ENCODE results near the gene LRMDA. TPM values are rescaled to one million over a fixed set of nuclear protein-coding genes. Genes with fewer than 3 reads are reported as not detected.

The LRMDA gene
- total RNA-seq, 1 experiment from 2014 or later: not detected

DNA sequence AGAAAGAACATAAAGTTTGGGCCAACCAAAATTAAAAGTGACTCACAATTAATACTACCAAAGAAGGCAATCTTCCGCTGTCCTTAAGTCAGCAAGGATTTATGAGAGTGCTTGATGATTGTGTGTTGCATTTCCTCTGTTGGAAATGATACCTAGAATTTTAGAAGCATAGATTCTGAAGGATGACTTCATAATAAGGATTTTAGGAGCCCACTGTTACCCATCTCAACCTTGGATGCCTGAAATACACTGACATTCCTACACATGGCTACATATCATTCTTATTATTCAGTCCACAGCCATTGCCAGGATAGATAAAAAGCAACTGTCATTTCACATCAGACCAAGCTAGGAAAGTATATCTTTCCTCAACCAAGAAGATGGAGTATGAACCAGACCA lies 823.8 kb downstream of the LRMDA start:
- DNase-seq (ENCODE audit: low read depth): no peak

DNA sequence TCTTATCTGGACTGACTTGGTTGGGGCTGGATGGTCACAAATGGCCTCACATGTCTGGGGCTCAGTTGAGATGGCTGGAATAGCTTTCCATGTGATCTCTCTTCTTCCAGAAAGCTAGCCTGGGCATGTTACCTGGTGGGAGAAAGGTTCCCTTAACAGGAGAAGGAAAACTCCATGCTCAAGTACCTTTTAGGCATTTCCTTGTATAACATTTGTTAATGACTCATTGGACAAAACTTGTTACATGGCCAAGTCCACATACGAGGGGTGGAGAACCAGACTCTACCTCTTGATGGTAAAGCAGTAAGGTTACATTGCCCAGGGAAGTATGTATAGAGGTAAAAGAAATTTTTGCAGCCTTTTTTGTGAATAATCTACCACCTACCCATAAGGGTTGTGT lies 826.4 kb downstream of the LRMDA start:
- DNase-seq (ENCODE audit: low read depth): no peak

DNA sequence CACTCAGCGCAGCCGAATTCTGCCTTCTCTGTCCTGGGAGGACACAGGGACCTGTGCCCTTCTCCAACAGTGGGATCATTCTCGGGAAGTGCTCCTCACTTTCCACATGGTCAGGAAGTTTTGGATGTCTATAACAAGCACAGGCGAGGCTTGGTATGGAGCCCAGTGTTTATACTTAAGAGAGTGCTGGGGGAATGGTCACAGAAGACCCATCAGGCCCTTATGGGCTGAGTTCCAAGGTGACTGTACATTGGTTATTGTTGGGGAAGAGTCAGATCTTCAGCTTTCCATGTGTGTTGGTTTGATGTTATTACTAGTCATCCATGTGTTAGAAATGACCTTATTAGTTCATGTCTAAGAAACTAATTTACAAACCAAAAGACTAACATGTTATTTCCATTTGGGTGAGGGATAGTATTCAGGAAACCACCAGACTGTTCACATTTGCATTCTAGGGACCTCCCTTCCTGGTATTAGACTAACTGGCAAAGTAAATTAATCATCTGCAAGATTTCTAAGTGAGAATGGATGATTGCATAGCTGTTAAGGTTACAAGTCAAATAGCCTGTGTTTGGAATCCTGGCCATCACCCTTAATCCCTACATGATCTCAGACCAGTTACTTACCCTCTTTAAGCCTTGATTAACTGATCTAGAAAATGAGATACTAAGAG lies 834.2 kb downstream of the LRMDA start:
- DNase-seq (ENCODE audit: low read depth): no peak

DNA sequence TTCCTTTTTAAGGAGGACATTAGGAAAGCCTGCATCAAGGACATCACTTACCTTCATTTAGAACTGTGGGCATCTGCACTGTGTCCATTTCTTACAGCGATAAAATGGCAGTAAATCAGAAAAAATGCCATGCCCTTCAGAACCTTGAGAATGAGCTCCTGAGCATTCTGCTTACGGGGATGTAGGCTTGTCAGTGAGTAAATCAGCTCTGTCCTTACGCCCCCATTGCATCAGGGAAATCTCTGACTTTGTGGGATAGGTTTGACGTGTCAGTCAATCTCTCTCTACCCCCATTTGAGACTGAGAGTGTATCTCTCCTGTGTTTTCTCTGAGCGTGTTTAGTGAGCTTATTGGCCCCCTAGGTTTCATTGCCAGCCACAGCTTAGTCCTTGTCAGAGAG lies 837.1 kb downstream of the LRMDA start:
- DNase-seq (ENCODE audit: low read depth): no peak

DNA sequence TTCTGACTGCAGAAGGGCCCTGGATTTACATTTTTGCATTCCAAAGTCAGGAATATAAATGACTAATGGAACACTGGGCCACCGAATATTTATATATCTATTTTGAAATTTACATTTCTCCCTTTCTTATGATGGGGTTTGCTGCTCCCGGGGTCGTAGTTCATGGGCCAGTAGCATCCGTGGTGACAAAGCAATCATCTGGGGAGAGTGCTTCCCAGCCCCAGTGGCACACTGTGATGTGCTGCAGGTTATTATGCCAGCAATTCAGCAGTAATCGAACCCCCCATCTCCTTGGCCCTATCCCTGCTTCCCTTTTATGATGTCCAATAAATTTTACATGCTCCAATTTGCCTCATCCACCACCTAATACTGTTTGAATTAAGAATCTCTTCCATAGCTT lies 837.5 kb downstream of the LRMDA start:
- DNase-seq (ENCODE audit: low read depth): no peak

DNA sequence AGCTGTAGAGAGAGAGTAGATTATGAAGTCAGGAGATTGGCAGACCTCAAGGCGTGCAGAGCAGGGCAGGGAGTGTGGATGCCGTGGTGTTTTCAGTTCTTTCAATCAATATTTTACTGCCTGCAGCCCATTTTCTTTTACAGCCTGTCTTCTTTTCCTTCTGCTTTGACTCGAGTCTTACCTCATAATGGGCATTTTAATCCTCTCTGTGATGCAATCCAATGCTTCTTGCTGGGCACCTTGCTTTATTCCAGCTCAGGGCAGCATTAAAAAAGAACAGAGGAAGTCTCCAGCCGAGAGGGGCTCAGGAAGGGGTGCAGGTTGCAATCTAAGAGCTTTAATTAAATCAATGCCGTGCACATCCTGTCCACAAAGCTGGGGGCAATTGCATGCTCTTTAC lies 839.0 kb downstream of the LRMDA start:
- DNase-seq (ENCODE audit: low read depth): no peak

DNA sequence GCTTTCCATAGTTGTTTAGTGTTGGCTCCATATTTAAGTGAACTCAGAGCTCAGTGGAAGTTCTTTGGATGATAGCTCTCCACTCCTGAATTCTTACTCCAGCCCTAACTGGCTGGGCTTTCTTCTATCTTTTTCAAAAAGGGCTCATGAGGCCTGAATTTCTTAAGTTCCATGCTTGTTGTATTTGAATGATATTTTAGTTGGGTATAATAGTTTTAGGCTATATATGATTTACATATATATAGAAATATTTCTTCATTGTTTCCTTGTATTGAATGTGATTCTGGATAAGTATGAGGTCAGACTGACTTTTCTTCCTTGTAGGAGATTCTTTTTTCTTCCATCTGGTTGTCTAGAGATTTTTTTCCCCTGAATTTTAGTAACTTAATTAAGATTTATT lies 843.5 kb downstream of the LRMDA start:
- no peak for DNase-seq (ENCODE audit: low read depth)

DNA sequence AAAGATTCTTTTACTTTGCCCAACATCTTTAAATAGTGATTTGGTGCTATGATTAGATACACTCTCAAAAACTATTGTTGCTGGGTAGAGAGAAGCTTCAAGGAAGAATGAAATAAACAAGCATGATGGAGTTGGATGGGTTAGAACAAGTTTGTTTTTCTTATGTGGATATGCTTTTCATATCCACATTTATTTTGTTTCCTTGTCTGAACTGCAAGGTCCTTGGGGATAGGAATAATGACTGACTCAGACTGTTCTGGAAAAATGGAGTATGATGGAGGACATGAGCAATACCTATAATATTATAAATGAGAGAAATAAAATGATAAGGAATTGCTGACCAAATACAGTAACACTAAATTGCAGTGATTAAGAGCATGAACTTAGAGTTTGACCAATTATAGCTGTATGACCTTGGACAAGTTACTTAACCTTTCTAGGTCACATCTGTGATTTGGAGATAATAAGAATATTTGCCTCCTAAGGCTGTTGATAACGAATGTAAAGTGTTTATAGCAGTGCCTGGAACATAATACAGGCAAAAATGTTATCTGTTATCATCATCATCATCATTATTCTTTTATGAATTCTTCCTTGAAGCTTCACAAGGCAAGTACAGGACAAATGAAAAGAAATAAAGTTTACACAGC lies 847.5 kb downstream of the LRMDA start:
- no peak for DNase-seq (ENCODE audit: low read depth)

DNA sequence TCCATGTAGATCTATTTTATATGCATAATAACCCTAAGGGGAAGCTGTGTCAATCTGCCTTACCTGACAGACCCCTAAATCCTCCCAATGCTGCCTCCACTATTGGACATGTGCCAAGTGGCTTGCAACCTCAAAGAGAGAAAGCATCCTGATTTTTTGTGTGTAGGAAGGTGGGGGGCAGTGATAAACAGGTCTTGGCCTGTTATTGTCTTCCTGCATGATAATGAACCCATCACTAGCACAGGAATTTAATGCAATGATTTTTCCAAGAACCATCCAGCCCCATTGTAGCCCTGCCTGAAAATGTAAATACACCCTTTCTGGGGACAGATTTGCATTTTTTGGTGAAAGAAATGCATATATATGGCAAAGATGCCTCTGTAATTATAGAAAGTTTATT lies 850.2 kb downstream of the LRMDA start:
- no peak for DNase-seq (ENCODE audit: low read depth)

DNA sequence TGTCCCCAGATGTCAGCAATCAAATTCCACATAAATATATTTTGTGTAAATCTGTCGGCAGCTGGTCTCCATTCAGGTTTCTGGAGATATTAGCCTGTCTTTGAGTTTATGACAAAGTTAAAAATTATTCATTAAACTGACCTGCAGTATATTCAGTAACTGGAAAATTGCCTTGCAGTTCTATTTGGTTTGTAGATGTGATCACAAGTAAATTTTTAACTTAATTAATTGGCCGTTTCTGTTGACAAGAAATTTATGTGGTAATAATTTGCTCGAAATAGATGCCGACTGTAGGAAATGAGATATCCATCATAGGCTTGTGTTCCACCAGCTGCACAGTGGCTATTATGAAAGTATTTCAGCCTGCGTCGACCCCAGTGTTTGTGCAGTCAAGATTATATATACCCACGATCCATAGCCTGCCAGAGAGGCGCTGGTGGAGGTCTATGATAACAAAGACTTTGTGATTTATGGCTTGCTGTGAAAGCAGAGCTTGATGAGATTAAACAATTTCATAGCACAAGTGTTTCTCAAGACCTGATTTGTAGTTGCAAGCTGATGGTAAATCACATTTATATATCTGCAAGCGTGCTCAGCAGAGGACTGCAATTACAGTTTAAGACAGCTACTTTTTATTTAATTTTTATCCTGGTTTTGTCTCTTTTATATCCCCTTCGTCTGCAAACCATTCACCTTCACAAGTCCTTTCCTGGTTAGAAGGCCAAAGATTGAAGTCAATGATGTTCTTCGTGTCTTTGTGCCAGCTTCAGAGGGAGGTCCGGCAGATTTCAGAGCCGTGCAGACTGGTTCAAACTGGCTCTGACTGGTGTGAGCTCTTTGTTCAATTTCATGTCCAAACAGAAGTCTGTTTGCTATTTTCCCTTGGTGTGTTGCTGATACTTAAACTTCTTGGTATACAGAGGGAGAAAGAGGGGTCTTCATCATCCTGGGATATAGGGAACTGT lies 850.9 kb downstream of the LRMDA start:
- DNase-seq (ENCODE audit: low read depth): no peak

DNA sequence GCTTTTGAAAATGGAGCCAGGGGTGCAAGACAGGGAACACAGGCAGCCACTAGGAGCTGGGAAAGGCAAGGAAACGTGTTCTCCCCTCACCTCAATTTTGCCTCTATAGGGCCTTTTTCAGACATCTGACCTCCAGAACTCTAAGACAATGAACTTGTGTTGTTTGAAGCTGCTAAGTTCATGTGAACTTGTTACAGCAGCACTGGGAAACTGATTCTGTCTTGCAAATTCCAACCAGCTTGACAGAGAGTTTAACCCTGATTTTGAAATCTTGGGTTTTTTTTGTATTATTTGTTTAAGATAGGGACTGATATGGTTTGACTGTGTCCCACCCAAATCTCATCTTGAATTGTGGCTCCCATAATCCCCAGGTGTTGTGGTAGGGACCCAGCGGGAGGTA lies 852.9 kb downstream of the LRMDA start:
- no peak for DNase-seq (ENCODE audit: low read depth)

DNA sequence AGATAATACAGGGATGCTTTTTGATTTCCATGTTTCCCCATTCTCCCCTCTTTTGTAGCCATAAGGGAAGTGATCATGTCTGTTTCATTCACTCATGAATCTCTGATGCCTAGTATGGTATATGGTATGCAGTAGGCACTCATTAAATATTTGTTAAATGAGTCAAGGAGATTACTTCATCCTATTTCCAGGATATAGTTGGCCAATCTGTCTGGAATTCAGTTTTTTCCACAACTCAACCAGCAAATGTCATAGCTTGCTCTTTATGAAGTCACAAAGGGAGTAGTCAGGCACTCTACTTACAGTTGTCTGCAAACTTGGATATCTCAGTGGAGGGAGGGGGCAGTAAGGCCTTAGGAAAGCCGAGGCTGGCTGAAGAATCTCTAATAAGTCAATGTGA lies 853.6 kb downstream of the LRMDA start:
- no peak for DNase-seq (ENCODE audit: low read depth)

DNA sequence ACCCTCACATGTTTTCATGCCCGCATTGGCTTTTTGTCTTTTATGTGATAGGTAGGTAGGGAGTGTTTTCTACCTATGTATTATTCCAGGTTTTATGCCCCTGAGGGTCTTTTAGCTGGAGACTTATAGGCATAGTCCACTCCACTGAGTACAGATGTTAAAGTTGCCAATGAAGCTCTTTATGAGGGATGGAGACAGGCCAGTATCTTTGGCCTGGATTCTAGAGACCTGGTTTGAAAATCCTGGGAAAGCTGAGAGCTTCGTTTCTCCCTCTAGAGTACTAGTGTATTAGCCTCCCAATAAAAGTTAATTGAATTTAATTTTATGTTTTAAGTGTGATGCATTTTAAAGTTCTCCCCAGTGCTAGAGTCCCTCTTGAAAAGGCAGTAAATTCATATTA lies 854.1 kb downstream of the LRMDA start:
- no peak for DNase-seq (ENCODE audit: low read depth)

DNA sequence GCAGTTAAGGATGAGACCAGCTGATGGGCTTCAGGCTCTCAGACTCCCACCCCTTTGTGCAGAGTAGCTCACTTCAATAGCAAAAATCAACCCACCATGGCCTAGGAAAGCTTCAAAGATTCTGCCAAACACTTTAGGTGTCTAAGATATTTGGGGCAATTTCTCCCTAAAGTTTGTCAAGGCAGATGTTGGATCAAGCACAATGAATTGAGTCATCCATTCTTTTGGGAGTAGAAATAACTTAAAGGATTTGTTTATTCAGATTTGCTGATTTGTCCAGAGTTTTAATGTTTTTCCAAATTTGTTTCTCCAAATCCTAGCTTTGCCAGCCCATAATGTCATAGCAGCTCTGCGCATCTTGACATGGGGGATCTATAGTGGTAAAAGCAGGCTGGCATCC lies 855.1 kb downstream of the LRMDA start:
- DNase-seq (ENCODE audit: low read depth): no peak

DNA sequence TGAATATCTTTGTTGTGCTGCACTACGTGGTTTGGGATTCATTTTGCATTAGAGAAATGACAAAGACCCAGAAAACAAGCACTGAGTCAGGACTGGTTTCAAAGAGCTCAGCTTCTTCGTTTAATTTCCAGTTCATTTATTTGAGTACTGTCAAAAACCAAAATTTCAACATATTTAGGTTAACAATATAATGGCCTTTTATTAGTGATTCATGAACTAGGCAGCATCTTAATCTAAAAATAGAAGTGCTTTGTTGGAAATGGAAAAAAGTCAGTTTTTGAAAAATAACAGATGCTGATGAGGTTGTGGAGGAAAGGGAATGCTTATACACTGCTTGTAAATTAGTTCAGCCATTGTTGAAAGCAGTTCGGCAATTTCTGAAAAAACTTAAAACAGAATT lies 856.4 kb downstream of the LRMDA start:
- DNase-seq (ENCODE audit: low read depth): no peak

DNA sequence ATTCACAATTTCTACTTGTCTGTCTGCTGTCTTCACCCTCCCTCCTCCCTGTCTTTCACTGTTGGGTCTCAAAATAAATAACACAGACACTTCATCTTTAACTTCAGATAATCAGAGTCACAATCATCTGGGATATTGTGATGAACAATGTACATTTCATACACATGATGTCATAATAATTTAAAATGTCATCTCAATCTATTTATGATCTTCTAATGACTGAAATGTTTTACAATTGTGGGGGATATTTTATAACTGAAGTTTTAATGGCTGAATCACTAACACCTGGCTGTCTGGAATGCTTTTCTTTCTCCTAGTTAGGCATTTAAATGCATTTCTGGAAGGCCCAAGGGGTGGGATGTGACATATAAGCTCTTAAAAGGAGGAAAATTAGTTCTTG lies 859.8 kb downstream of the LRMDA start:
- DNase-seq (ENCODE audit: low read depth): no peak

DNA sequence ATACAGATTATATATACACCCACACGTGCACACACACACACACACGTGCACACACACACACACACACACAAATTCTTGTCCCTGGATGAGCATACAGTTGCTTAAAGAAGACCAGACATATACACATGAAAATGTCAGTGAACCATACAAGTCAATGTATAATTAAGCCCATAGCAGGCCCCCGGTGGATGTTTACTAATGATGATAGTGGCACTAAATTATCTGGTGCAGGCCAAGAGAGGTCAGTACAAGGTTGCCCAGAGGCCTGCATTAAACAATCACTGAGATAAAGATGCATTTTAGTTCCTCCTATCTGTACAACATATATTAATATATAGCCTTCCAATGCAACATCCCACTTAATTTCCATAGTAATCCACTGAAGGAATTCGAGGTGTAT lies 860.5 kb downstream of the LRMDA start:
- no peak for DNase-seq (ENCODE audit: low read depth)

DNA sequence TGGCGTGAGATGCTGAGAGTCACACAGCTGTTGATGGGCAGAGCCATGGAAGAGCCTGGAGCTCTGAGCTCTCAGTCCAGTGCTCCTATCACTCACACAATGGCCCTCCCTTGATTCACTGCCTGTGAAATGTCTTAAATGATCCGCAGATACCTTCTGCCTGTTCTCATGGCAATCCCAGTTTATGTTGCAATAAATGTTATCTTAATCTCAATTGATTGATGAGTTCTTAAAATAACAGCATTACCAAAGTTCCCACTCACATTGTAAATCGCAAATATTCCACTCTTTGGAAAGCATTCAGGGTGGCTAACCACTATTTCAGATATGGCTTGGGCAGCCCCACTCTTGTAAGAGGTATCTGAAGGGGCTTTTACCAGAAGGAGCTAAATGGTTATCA lies 865.5 kb downstream of the LRMDA start:
- no peak for DNase-seq (ENCODE audit: low read depth)

DNA sequence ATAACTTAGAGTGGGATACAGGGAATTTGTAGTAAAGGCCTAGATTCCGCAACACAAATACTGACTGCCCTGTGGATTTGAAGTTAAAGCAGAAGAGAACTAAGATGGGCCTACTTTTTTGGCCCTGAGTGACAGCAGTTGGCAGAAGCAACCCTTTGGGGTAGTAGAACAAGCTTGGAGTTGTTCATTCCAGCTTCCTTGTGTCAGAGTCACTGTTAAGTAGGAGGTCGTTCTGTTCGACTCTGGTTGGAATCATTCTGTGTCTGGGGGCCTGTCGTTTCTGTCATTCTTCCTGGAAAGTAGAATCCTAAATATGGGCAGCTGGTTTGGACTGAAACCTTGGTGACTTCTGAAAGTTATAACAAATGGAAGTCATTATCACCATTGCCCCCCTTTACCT lies 865.9 kb downstream of the LRMDA start:
- DNase-seq (ENCODE audit: low read depth): no peak

DNA sequence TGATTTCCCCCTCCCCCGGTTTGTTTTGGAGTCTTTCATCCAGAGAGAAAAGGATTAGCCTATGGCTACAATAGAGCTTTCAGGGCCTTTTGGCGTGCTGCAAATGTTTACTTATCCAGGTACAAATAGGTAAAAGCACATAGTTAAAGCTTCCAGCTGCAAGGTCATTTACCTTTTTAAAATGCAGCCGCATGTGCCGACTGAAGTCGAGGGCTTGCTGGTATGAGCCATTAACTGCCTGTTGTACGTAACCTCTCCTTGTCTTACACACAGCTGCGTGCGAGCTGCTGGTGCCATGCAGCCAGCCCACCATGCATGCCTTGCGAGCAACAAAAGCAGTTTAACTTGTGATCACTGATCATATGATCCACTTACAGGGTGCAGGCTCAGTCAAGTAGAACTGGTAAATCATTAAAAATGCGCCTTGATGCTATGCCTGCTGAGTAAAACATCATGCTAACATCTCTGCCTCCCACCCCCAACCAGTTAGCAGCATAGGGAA lies 866.4 kb downstream of the LRMDA start:
- no peak for DNase-seq (ENCODE audit: low read depth)

DNA sequence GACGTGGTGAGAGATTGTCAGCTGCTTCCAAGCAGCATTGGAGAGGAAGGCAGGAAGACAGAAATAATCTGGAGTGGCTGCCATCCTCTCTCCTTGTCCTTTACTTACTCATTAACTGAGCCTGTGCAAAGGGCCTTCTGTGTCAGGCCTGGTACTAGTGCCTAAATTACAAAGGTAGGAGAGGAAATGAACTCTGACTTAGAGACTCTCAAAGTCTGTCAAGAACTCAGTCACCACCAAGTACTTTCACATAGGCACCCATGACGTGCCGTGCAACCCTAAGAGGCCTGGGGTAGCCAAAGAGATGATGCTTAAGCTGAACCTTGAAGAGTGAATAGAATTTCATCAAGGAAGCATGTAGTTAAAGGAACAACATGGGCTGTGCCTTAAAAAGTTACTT lies 866.9 kb downstream of the LRMDA start:
- DNase-seq (ENCODE audit: low read depth): no peak

DNA sequence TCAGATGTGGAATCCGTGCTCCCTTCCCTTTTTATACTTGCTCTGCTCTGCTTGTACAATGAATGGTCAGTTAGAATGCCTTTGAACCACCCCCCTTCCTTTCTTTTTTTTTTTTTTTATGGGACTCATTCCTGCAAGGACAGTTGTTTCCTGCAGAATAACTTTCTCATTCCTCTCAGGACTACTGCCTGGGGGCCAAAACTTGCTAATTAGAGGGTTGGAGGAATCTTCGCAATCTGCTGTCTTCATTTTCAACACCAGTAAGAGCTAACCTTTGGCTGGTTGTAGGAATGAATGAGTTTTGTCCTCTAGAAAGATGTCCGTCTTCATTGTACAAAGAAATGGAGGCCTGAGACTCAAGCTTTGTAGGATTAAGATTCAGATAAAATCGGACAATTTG lies 868.1 kb downstream of the LRMDA start:
- no peak for DNase-seq (ENCODE audit: low read depth)

DNA sequence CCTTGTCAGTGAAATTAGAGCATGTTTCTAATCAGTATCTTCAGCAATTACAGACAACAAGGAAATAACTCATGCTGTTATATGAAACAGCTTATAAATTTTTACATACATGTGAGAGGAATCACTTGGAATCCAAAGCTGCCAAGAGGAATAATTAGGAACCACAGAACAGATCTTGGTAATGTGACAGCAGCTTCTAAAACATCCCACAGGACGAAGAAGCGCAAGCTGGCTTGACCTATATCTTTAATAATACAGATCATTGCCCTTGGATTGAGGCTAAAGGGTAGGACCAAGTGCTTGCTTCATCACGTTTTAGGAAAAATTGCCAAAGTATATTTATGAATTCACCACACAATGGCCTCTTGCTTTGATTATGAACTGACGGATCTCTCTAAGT lies 869.8 kb downstream of the LRMDA start:
- DNase-seq (ENCODE audit: low read depth): no peak

All from Daoy (cell line).